GM18861 (cell line): Measurements from ENCODE around the gene COBL.

Source experiments
- ATAC-seq: cut with Tn5 transposase; IDR thresholded peaks from one replicate; pipeline ENCODE4 v1.9.1; 2021; ENCODE audit not compliant: unreplicated experiment

The COBL gene

DNA sequence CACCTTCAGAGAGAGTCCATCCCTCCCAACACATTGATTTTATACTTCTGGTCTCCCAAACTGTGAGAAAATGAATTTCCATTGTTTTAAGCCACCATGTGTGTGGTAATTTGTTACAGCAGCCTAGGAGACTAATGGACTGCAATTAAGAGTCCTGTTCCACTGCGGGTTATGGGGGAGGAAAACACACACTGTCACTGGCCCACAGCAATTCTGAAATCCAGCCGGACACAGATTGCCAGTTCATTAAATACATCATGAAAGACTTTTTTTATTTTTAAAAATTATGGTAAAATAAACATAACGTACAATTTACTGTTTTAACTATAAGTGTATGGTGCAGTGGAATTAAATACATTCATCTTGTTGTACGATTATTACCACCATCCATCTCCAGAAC, 340.5 kb downstream of the COBL start:
- ATAC-seq, result no peak

DNA sequence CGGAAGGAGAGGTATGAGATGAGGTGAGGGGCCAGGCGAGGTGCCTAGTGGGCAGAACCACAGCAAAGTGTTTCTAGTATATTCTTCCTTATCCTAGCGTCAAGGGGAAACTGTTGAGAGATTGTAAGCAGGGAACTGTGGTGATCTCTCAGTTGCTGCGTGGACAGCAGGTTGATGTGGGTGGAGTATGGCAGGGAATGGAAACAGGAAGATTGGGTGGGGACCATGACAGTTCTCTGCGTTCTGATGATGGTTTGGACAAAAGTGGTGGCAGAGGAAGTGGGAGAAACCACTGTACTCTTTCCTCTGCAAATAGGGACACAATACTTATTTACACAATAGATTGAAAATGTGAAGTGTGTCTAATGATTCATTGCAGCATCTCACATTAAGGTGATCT, 342.4 kb downstream of the COBL start:
- ATAC-seq, result no peak

DNA sequence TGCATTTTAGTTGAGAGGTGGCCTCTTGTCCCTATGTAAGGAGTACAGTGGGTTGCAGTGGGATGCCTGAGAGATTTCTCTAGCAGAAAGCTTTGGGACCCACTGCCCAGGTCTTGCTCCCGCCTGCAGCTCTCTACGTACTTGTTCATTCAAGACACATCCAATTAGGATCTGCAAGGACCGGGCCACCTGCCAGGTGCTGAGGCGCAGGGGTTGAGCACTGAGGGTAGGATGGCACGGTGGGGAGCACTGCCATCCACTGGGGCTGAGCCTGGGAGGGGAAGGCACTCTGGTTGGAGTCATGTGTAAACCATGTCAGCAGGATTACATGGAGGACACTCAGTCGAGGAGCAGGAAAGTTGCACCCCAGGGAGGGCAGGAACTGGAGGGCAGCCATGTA, 342.8 kb downstream of the COBL start:
- ATAC-seq, result no peak

DNA sequence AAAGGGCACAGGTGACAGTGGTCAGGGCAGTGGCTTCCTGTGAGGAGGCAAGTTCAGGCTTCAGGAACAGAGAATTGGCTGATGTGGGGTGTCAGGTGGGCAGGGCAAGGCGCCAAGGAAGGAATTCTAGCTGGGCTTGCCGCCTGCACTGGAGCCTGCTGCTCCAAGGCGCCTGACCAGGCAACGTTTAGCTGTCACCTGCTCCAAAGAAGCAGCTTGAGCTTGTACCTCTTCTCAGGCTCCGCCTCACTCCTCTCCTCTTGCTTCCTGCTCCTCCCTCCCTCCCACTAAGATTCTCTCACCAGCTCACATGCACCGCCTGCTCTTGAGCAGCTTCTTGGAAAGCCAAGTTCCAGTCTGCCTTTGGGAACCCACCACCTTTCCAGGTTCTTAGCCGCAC, 346.5 kb downstream of the COBL start:
- ATAC-seq, result no peak
